IMR-90 (cell line): ENCODE data around the gene TRAF3. TPM values are rescaled to one million over a fixed set of nuclear protein-coding genes. Genes with fewer than 3 reads are reported as not detected.

Experiments used
- ATAC-seq: fragments of 200-7000 bp; cut with Tn5 transposase; 2 replicates; pipeline ENCODE4 v1.9.1; 2020; ENCODE audit warnings: low read depth, mild to moderate bottlenecking, moderate library complexity
- BruUV-seq: library from RNA; stranded (reverse); fragments of 400-500 nt; replicated peaks from 2 replicates; lab custom pipeline; 2021; lab: Mats Ljungman, UMichigan
- CTCF ChIA-PET: fragments of 300-600 bp; formaldehyde crosslinking; extraction: SDS; loops from one replicate; lab custom pipeline; 2021; ENCODE audit warnings: antibody characterized with exemption; lab: Yijun Ruan, JAX
- POLR2A ChIA-PET: fragments of 300-600 bp; sonication (Branson Sonifier 250); formaldehyde crosslinking; loops from one replicate; lab custom pipeline; 2022; ENCODE audit warnings: antibody characterized with exemption; ENCODE audit not compliant: unreplicated experiment; lab: Charles Lee
- DNase-seq: peaks from one replicate; pipeline ENCODE4 v3.0.0; 2013
- H2AFZ ChIP-seq: replicated peaks from 2 replicates; pipeline ENCODE3; 2013; ENCODE audit warnings: low read length, mild to moderate bottlenecking; ENCODE audit not compliant: poor library complexity
- H2AK5ac ChIP-seq: 2 replicates; pipeline ENCODE4 v1.6.1; 2013; ENCODE audit warnings: low read depth, low read length, inconsistent platforms
- H2AK9ac ChIP-seq: replicated peaks from 2 replicates; pipeline ENCODE3; 2013; ENCODE audit warnings: mild to moderate bottlenecking, low read depth, low read length, moderate library complexity; ENCODE audit not compliant: poor library complexity
- H2BK120ac ChIP-seq: 2 replicates; pipeline ENCODE4 v1.6.1; 2013; ENCODE audit warnings: low read depth, low read length, inconsistent platforms
- H2BK15ac ChIP-seq: 3 replicates; pipeline ENCODE4 v1.6.1; 2013; ENCODE audit warnings: low read depth, low read length, inconsistent platforms
- H2BK20ac ChIP-seq: 2 replicates; pipeline ENCODE4 v1.6.1; 2013; ENCODE audit warnings: low read depth, mild to moderate bottlenecking, inconsistent platforms, low read length, moderate library complexity
- H2BK5ac ChIP-seq: 2 replicates; pipeline ENCODE4 v1.6.1; 2013; ENCODE audit warnings: mild to moderate bottlenecking, low read depth, low read length, inconsistent platforms; ENCODE audit not compliant: poor library complexity, severe bottlenecking
- H3K14ac ChIP-seq: replicated peaks from 2 replicates; pipeline ENCODE4 v1.6.1; 2013; ENCODE audit warnings: low read depth, low read length, inconsistent platforms
- H3K18ac ChIP-seq: 2 replicates; pipeline ENCODE4 v1.6.1; 2013; ENCODE audit warnings: low read depth, low read length, control low read depth
- H3K23ac ChIP-seq: 2 replicates; pipeline ENCODE4 v1.6.1; 2013; ENCODE audit warnings: low read depth, low read length, inconsistent platforms
- H3K27ac ChIP-seq: 2 replicates; pipeline ENCODE4 v1.5.1; 2013; ENCODE audit warnings: mild to moderate bottlenecking, control low read depth, low read length; ENCODE audit not compliant: insufficient read depth
- H3K27me3 ChIP-seq: 2 replicates; pipeline ENCODE4 v1.6.1; 2013; ENCODE audit warnings: low read length; ENCODE audit not compliant: control insufficient read depth, insufficient read depth
- H3K36me3 ChIP-seq: 2 replicates; pipeline ENCODE4 v1.6.1; 2013; ENCODE audit warnings: low read length, mixed read lengths; ENCODE audit not compliant: control insufficient read depth, insufficient read depth
- H3K4ac ChIP-seq: 2 replicates; pipeline ENCODE4 v1.6.1; 2013; ENCODE audit warnings: low read depth, low read length, inconsistent platforms
- H3K4me1 ChIP-seq: 2 replicates; pipeline ENCODE4 v1.6.1; 2013; ENCODE audit warnings: low read length, mixed read lengths; ENCODE audit not compliant: control insufficient read depth, insufficient read depth
- H3K4me2 ChIP-seq: 2 replicates; pipeline ENCODE4 v1.6.1; 2013; ENCODE audit warnings: low read depth, mild to moderate bottlenecking, control low read depth, low read length, moderate library complexity
- H3K4me3 ChIP-seq: 2 replicates; pipeline ENCODE4 v1.5.1; 2013; ENCODE audit warnings: low read depth, mild to moderate bottlenecking, control low read depth, low read length, moderate library complexity; ENCODE audit not compliant: insufficient read depth
- H3K56ac ChIP-seq: 2 replicates; pipeline ENCODE4 v1.6.1; 2013; ENCODE audit warnings: low read length, inconsistent platforms; ENCODE audit not compliant: insufficient read depth; ENCODE audit errors: extremely low read depth
- H3K79me1 ChIP-seq, 2 experiments: 2 replicates each; pipeline ENCODE4 v1.6.1; 2013; ENCODE audit warnings: low read length in 2 of 2, inconsistent platforms in 1 of 2, low read depth in 1 of 2
- H3K9ac ChIP-seq: 2 replicates; pipeline ENCODE4 v1.6.1; 2013; ENCODE audit warnings: low read depth, low read length, control low read depth
- H3K9me1 ChIP-seq: 2 replicates; pipeline ENCODE4 v1.6.1; 2013; ENCODE audit warnings: low read length, inconsistent platforms; ENCODE audit not compliant: insufficient read depth
- H3K9me3 ChIP-seq: 2 replicates; pipeline ENCODE4 v1.6.1; 2013; ENCODE audit warnings: low read length; ENCODE audit not compliant: control insufficient read depth, insufficient read depth
- H4K20me1 ChIP-seq: 2 replicates; pipeline ENCODE4 v1.6.1; 2013; ENCODE audit warnings: low read length, inconsistent platforms; ENCODE audit not compliant: insufficient read depth
- H4K5ac ChIP-seq: 2 replicates; pipeline ENCODE4 v1.6.1; 2013; ENCODE audit warnings: mild to moderate bottlenecking, low read depth, low read length, control low read depth
- H4K8ac ChIP-seq, 2 experiments: 2 replicates each; pipeline ENCODE4 v1.6.1; 2013; ENCODE audit warnings: low read depth in 2 of 2, low read length in 2 of 2, control low read depth in 1 of 2, inconsistent platforms in 1 of 2
- H4K91ac ChIP-seq: 2 replicates; pipeline ENCODE4 v1.6.1; 2013; ENCODE audit warnings: low read depth, low read length, inconsistent platforms; ENCODE audit not compliant: insufficient read depth
- BHLHE40 ChIP-seq: fragments of 150-350 bp; IDR thresholded peaks from 2 replicates; pipeline ENCODE4 v1.6.1; 2016; ENCODE audit warnings: mild to moderate bottlenecking, low read depth, low read length
- CEBPB ChIP-seq: IDR thresholded peaks from 2 replicates; pipeline ENCODE4 v1.6.1; 2012; ENCODE audit warnings: low read depth, low read length, improper control_type of control experiment
- CHD1 ChIP-seq: IDR thresholded peaks from 2 replicates; pipeline ENCODE4 v1.6.1; 2012; ENCODE audit warnings: low read depth, low read length, improper control_type of control experiment
- ELK1 ChIP-seq: fragments of 150-350 bp; IDR thresholded peaks from 2 replicates; pipeline ENCODE4 v1.6.1; 2016; ENCODE audit warnings: low read depth, mild to moderate bottlenecking, low read length, moderate library complexity, borderline replicate concordance
- FOS ChIP-seq: fragments of 150-350 bp; IDR thresholded peaks from 2 replicates; pipeline ENCODE4 v1.6.1; 2016; ENCODE audit warnings: low read depth, low read length
- MAFK ChIP-seq: IDR thresholded peaks from 2 replicates; pipeline ENCODE4 v1.6.1; 2012; ENCODE audit warnings: low read depth, low read length, improper control_type of control experiment
- MAZ ChIP-seq: IDR thresholded peaks from 2 replicates; pipeline ENCODE4 v1.6.1; 2012; ENCODE audit warnings: low read depth, mild to moderate bottlenecking, low read length, improper control_type of control experiment, moderate library complexity, borderline replicate concordance
- MXI1 ChIP-seq: IDR thresholded peaks from 2 replicates; pipeline ENCODE4 v1.6.1; 2012; ENCODE audit warnings: low read depth, mild to moderate bottlenecking, low read length, moderate library complexity, borderline replicate concordance
- NFE2L2 ChIP-seq: fragments of 150-350 bp; IDR thresholded peaks from 2 replicates; pipeline ENCODE4 v1.6.1; 2016; ENCODE audit warnings: low read depth, mild to moderate bottlenecking, low read length
- POLR2A ChIP-seq: IDR thresholded peaks from 2 replicates; pipeline ENCODE4 v1.6.1; 2012; ENCODE audit warnings: mild to moderate bottlenecking, low read depth, low read length
- RAD21 ChIP-seq: IDR thresholded peaks from 2 replicates; pipeline ENCODE4 v1.6.1; 2012; ENCODE audit warnings: low read length, improper control_type of control experiment
- RCOR1 ChIP-seq: IDR thresholded peaks from 2 replicates; pipeline ENCODE4 v1.6.1; 2012; ENCODE audit warnings: mild to moderate bottlenecking, low read length, improper control_type of control experiment; ENCODE audit not compliant: insufficient replicate concordance
- RFX5 ChIP-seq: IDR thresholded peaks from 2 replicates; pipeline ENCODE4 v1.8.0; 2012; ENCODE audit warnings: low read depth, mild to moderate bottlenecking, low read length, moderate library complexity
- SMC3 ChIP-seq: fragments of 150-350 bp; IDR thresholded peaks from 2 replicates; pipeline ENCODE4 v1.6.1; 2016; ENCODE audit warnings: low read depth, mild to moderate bottlenecking, antibody characterized with exemption, low read length, moderate library complexity
- USF2 ChIP-seq: fragments of 150-350 bp; IDR thresholded peaks from 2 replicates; pipeline ENCODE4 v1.6.1; 2017; ENCODE audit warnings: mild to moderate bottlenecking, antibody characterized with exemption, low read length, low read depth
- WGBS, 2 experiments: methylation state at CpG; one replicate each; pipeline versions ENCODE4 v1.1.5 to v1.1.7; 2013; ENCODE audit warnings: missing lambda C conversion rate in 2 of 2; ENCODE audit not compliant: insufficient read length in 1 of 2; ENCODE audit errors: extremely low coverage in 2 of 2; 5-methylcytosine and 5-hydroxymethylcytosine counted together
- dilution Hi-C: fragments of 300-500 bp; cut with HindIII; formaldehyde crosslinking; loops from one replicate; pipeline ENCODE4 v1.14.3; 2018; ENCODE audit warnings: low sequenced_read_pairs; ENCODE audit not compliant: unreplicated experiment
- in situ Hi-C: fragments of 300-500 bp; cut with MboI; formaldehyde crosslinking; loops from 3 replicates; pipeline ENCODE4 v1.14.3; 2019; ENCODE audit warnings: low sequenced_read_pairs, inconsistent platforms, mixed read lengths
- intact Hi-C: fragments of 100-400 bp; cut with micrococcal nuclease; formaldehyde crosslinking; loops from 2 replicates; pipeline ENCODE4 v1.10.0; 2022
- polyA plus RNA-seq, 3 experiments: library from polyadenylated mRNA; depleted of rRNA; stranded (reverse); fragments of >200 nt; gene quantifications; 2 replicates each; pipeline ENCODE4 v1.2.3, GENCODE V29; 2012; ENCODE audit warnings: low replicate concordance in 1 of 3
- total RNA-seq: library from RNA; depleted of rRNA; stranded (reverse); fragments of >200 nt; gene quantifications from 2 replicates; pipeline ENCODE4 v1.2.3, GENCODE V29; 2012

The TRAF3 gene
- total and polyA plus RNA-seq, 2 of the 4 experiments (the other 2 are of a cell fraction) = 21.2 to 25.3 TPM

- TF ChIP-seq MXI1 = no peak
Observed at GRCh38 chr14:102749393-102750305, 27.6 kb upstream of the TRAF3 start (continued).

- H3K36me3 ChIP-seq = no peaks in the 10 kb centered on the region
- no peak overlapping the region for H2AFZ ChIP-seq
- no peaks in the 10 kb centered on the region for H3K4me1 ChIP-seq
- H4K8ac ChIP-seq = no peak overlapping the region
- H3K4ac ChIP-seq = no peak overlapping the region
- BruUV-seq = no TSS peak
- no peak overlapping the region for H2BK5ac ChIP-seq
- H2BK15ac ChIP-seq = no peak overlapping the region
- no peaks in the 10 kb centered on the region; the same call in 1 of the 2 replicates for H3K9me1 ChIP-seq
- no peaks in the 10 kb centered on the region for H3K79me1 ChIP-seq
- H3K4me3 ChIP-seq = no peak overlapping the region
- H3K4me2 ChIP-seq = no peak overlapping the region
- intact Hi-C loops (no loop called here), in situ Hi-C loops (no loop called here), dilution Hi-C loops (no loop called here)
- H2BK20ac ChIP-seq = no peak overlapping the region
- no peak overlapping the region for H4K91ac ChIP-seq
- H3K18ac ChIP-seq = no peak overlapping the region
- ATAC-seq = no peak
- H2BK120ac ChIP-seq = no peak overlapping the region
- no peaks in the 10 kb centered on the region for H3K9me3 ChIP-seq
- ChIA-PET POLR2A (no interaction called here), CTCF (no interaction called here)
- no peak overlapping the region for H2AK9ac ChIP-seq
- no peak overlapping the region for H3K9ac ChIP-seq
- no peak overlapping the region for H4K5ac ChIP-seq
- H3K56ac ChIP-seq = no peak overlapping the region
- H4K20me1 ChIP-seq = no peaks in the 10 kb centered on the region; the same call in 1 of the 2 replicates
- H3K14ac ChIP-seq = no peak overlapping the region
- DNase-seq = no peak
- H3K27me3 ChIP-seq = no peaks in the 10 kb centered on the region
- WGBS, 2 experiments = 92% methylated on average over 10 of the region's 14 CpGs; no CpG with 5 or more reads in 1 of the 2 experiments
- H3K27ac ChIP-seq = no peak overlapping the region
- no peak overlapping the region for H2AK5ac ChIP-seq
- H3K23ac ChIP-seq = no peak overlapping the region
- TF ChIP-seq RCOR1 (no peak), RAD21 (no peak), MAZ (no peak), RFX5 (no peak), MXI1 (no peak), ELK1 (no peak), NFE2L2 (no peak), CEBPB (no peak), CHD1 (no peak), POLR2A (no peak), USF2 (no peak), FOS (no peak), MAFK (no peak), BHLHE40 (no peak), SMC3 (no peak)
Observed at GRCh38 chr14:102750376-102750775, 26.9 kb upstream of the TRAF3 start.
